Adrenal gland (tissue), 12 donors: ENCODE data around the gene ANKRD11. TPM values are rescaled to one million over a fixed set of nuclear protein-coding genes. Genes with fewer than 3 reads are reported as not detected.
A peak's percentile ranks its signal among the peaks of the same experiment; 100 is the strongest.
"Not testable (repeated sequence)": the region's sequence is repeated elsewhere in the genome, so short reads cannot be mapped to it uniquely, and the experiment has no call there.

Source experiments
- DNase-seq, 7 donors: peaks; one replicate each; pipeline ENCODE4 v3.0.0-alpha.2; 2019 to 2020
- H3K27ac ChIP-seq, 5 donors: fragments of 200-600 bp; sonication (generic) in 4 of 5; 1 replicate in 3 of 5; 2 replicates in 2 of 5; pipeline versions ENCODE4 v1.5.1 to v1.8.0; 2016 to 2020; ENCODE audit warnings: mild to moderate bottlenecking in 1 of 5
- H3K27me3 ChIP-seq: fragments of 200-600 bp; 2 replicates; pipeline ENCODE4 v1.8.0; 2021
- H3K36me3 ChIP-seq, 2 donors: fragments of 200-600 bp; replicated peaks in 1 of 2; 1 replicate in 1 of 2; 2 replicates in 1 of 2; pipeline versions ENCODE4 v1.5.1 to v1.8.0; 2018 to 2022
- H3K4me1 ChIP-seq, 2 donors: fragments of 200-600 bp; replicated peaks in 1 of 2; 1 replicate in 1 of 2; 2 replicates in 1 of 2; pipeline versions ENCODE4 v1.5.1 to v1.8.0; 2018 to 2021
- H3K4me3 ChIP-seq, 4 donors: fragments of 200-600 bp; sonication (generic) in 3 of 4; one replicate each; pipeline ENCODE4 v1.5.1; 2016 to 2018
- H3K9me3 ChIP-seq, 3 donors: fragments of 200-600 bp; sonication (generic) in 1 of 3; replicated peaks in 1 of 3; 1 replicate in 2 of 3; 2 replicates in 1 of 3; pipeline versions ENCODE4 v1.5.1 to v1.8.0; 2016 to 2021
- CTCF ChIP-seq, 6 experiments: fragments of 450-650 bp in 4 of 6; fragments of 200-600 bp in 2 of 6; sonication (generic) in 1 of 6; IDR thresholded peaks; 1 replicate in 5 of 6; 2 replicates in 1 of 6; pipeline versions ENCODE4 v1.5.1 to v1.8.0; 2016 to 2021; ENCODE audit warnings: antibody characterized with exemption in 6 of 6, mild to moderate bottlenecking in 2 of 6, moderate library complexity in 1 of 6
- POLR2A ChIP-seq, 2 donors: fragments of 450-650 bp; IDR thresholded peaks; one replicate each; pipeline ENCODE4 v1.6.1; 2017; ENCODE audit warnings: antibody characterized with exemption in 2 of 2, mild to moderate bottlenecking in 2 of 2, moderate library complexity in 1 of 2
- WGBS, 4 donors: extraction: QIAGEN DNeasy Blood & Tissue Kit in 2 of 4; methylation state at CpG; one replicate each; pipeline versions ENCODE4 v1.1.5 to v1.1.7; 2013 to 2017; 5-methylcytosine and 5-hydroxymethylcytosine counted together
- intact Hi-C, 2 donors: fragments of 100-400 bp; cut with DNase I; formaldehyde crosslinking; loops; one replicate each; pipeline versions ENCODE4 v1.14.1 to v1.15.0; 2022 to 2023
- polyA plus RNA-seq, 3 donors: library from polyadenylated mRNA; stranded (reverse); fragments of 200-250 nt in 2 of 3; fragments of 350-450 nt in 1 of 3; fragmentation: Illumina TruSeq in 1 of 3; extraction: RNeasy Lipid Tissue Mini Kit (QIAGEN cat#74804) in 1 of 3; gene quantifications; one replicate each; pipeline ENCODE4 v1.2.3, GENCODE V29; 2013 to 2014
- total RNA-seq, 9 donors: library from RNA; depleted of rRNA in 4 of 9; stranded (reverse); fragments of >200 nt in 4 of 9; fragments of 120-200 nt in 1 of 9; fragmentation: NEBNext Ultra II Directional in 1 of 9; extraction: Animal tissue kit (Norgen Biotek cat#: 25700) in 1 of 9; gene quantifications; one replicate each; pipeline versions ENCODE4 v1.1.0 to v1.2.4, GENCODE V29; 2013 to 2023
- donor health status: healthy with polysubstance abuse.
- donor health status: Bipolar disorder and iron deficiency.
- donor health status: DM: yes; HTN: yes; CAD: no.
- donor health status: DM: no; HTN: no; CAD: no.
- donor health status: DM: no; HTN: no; CAD: no.
- donor health status: DM: yes; HTN: yes; CAD: no.

ANKRD11 gene
- total and polyA plus RNA-seq, 12 donors: 29.7 to 127 (median 80.1) TPM

GRCh38 chr16:89455178-89455577, 35.2 kb downstream of the ANKRD11 start:
- Histone ChIP-seq H3K9me3 (no peaks in the 10 kb centered on the region), H3K27me3 (no peaks in the 10 kb centered on the region), H3K27ac (no peak overlapping the region), H3K36me3 (no peaks in the 10 kb centered on the region), H3K4me1 (peaks cover 20 to 33% of the 10 kb centered on the region in 2 donors), H3K4me3 (no peak overlapping the region)
- DNase-seq: no peak
- TF ChIP-seq POLR2A (IDR thresholded peaks at IDR 0.05) (no peak), CTCF (IDR thresholded peaks at IDR 0.05) (no peak)
- WGBS, 4 donors: 88 to 100% (median 95%) methylated on average over 2 of the region's 2 CpGs
- intact Hi-C loops: no loop called here

- H3K4me1 ChIP-seq: peaks cover 26 to 39% of the 10 kb centered on the region in 2 donors
Observed at GRCh38 chr16:89454378-89455125, 35.8 kb downstream of the ANKRD11 start.

GRCh38 chr16:89453501-89454321, 36.6 kb downstream of the ANKRD11 start:
- no peaks in the 10 kb centered on the region for H3K27me3 ChIP-seq
- intact Hi-C loops: no loop called here
- peak in 6 of 7 donors; percentile 37 to 79 (median 64) for DNase-seq

More at GRCh38 chr16:89454378-89455125, 35.8 kb downstream of the ANKRD11 start:
- DNase-seq, H3K4me3 ChIP-seq, H3K9me3 ChIP-seq, H3K27me3 ChIP-seq, H3K36me3 ChIP-seq, intact Hi-C loops: not testable (repeated sequence)
- H3K27ac ChIP-seq: peak overlapping the region in 2 of 5 donors; percentile 36 to 59
- WGBS, 4 donors: 93 to 97% (median 95%) methylated on average over 2 to 3 of the region's 3 CpGs

GRCh38 chr16:89452925-89453324, 37.4 kb downstream of the ANKRD11 start:
- 61 to 69% (median 64%) methylated on average over 7 of the region's 7 CpGs for WGBS, 4 donors

More at GRCh38 chr16:89453501-89454321, 36.6 kb downstream of the ANKRD11 start:
- peaks cover 24 to 45% of the 10 kb centered on the region in 2 donors for H3K4me1 ChIP-seq
- no peak overlapping the region for H3K4me3 ChIP-seq
- no peak for TF ChIP-seq POLR2A (IDR thresholded peaks at IDR 0.05)
- peak in 3 of 6 experiments; percentile 18 to 48 (median 43) for TF ChIP-seq CTCF (IDR thresholded peaks at IDR 0.05)
- 49 to 62% (median 53%) methylated on average over 12 to 13 of the region's 13 CpGs for WGBS, 4 donors
- H3K36me3 ChIP-seq: no peaks in the 10 kb centered on the region
- H3K27ac ChIP-seq: peak overlapping the region in 3 of 5 donors; percentile 4 to 59 (median 36)
- H3K9me3 ChIP-seq: no peaks in the 10 kb centered on the region

More at GRCh38 chr16:89452925-89453324, 37.4 kb downstream of the ANKRD11 start:
- TF ChIP-seq POLR2A (IDR thresholded peaks at IDR 0.05) (no peak), CTCF (IDR thresholded peaks at IDR 0.05) (no peak)
- H3K4me3 ChIP-seq: no peak overlapping the region
- peaks cover 21 to 45% of the 10 kb centered on the region in 2 donors for H3K4me1 ChIP-seq
- no peak overlapping the region for H3K27ac ChIP-seq
- intact Hi-C loops: no loop called here
- H3K27me3 ChIP-seq: no peaks in the 10 kb centered on the region
- H3K36me3 ChIP-seq: no peaks in the 10 kb centered on the region
- no peaks in the 10 kb centered on the region for H3K9me3 ChIP-seq
- no peak for DNase-seq
